ENCODE results near the gene TNKS1BP1. TPM values are rescaled to one million over a fixed set of nuclear protein-coding genes. Genes with fewer than 3 reads are reported as not detected.

TNKS1BP1 gene
- total RNA-seq, 1 donor from 2014 or later: 122 TPM

- Mint-ChIP-seq H3K4me3 (peak overlapping the region; percentile 81), H3K36me3 (peaks cover 37% of the 10 kb centered on the region), H3K27me3 (no peaks in the 10 kb centered on the region), H3K9me3 (no peaks in the 10 kb centered on the region), H3K4me1 (ENCODE audit: unreplicated experiment) (peaks cover 41% of the 10 kb centered on the region), H3K27ac (peak overlapping the region; percentile 71)
- no peak for TF ChIP-seq CTCF (conservative IDR thresholded peaks at IDR 0.05)
- no peak for DNase-seq (ENCODE audit: extremely low spot score, unreplicated experiment)
Measured at GRCh38 chr11:57310630-57311086, 14.1 kb downstream of the TNKS1BP1 start.

DNA sequence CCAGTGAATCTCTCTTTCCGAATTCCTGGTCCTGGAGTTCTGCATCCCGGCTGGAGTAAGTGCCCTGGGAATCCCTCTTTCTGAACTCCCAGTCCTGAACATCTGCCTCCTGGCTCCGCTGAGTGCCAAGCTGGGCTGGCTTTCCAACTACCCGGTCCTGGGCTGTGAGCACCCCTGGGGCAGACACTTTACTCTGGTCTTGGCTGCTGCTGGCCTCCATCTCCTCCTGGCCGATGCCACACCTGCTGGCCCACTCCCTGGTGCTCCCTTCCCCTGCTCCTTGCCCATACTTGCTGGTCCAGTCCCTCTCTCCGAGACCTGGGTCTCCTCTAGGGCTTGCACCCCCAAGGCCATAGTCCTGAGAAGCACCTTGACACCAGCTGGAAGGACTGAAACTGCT, 14.7 kb downstream of the TNKS1BP1 start:
- no peaks in the 10 kb centered on the region for H3K9me3 Mint-ChIP-seq
- no peak for DNase-seq (ENCODE audit: extremely low spot score, unreplicated experiment)
- no peaks in the 10 kb centered on the region for H3K27me3 Mint-ChIP-seq
- no peak for TF ChIP-seq CTCF (conservative IDR thresholded peaks at IDR 0.05)
- no peak overlapping the region for H3K4me3 Mint-ChIP-seq
- peak overlapping the region; percentile 56 for H3K27ac Mint-ChIP-seq
- H3K4me1 Mint-ChIP-seq (ENCODE audit: unreplicated experiment): peaks cover 41% of the 10 kb centered on the region
- H3K36me3 Mint-ChIP-seq: peaks cover 37% of the 10 kb centered on the region

- no peak for TF ChIP-seq CTCF (conservative IDR thresholded peaks at IDR 0.05)
- Mint-ChIP-seq H3K4me3 (peak overlapping the region; percentile 10), H3K27ac (peak overlapping the region; percentile 64), H3K36me3 (peaks cover 37% of the 10 kb centered on the region), H3K4me1 (ENCODE audit: unreplicated experiment) (peaks cover 47% of the 10 kb centered on the region), H3K27me3 (no peaks in the 10 kb centered on the region), H3K9me3 (no peaks in the 10 kb centered on the region)
- no peak for DNase-seq (ENCODE audit: extremely low spot score, unreplicated experiment)
Measured at GRCh38 chr11:57309106-57310059, 15.4 kb downstream of the TNKS1BP1 start.

DNA sequence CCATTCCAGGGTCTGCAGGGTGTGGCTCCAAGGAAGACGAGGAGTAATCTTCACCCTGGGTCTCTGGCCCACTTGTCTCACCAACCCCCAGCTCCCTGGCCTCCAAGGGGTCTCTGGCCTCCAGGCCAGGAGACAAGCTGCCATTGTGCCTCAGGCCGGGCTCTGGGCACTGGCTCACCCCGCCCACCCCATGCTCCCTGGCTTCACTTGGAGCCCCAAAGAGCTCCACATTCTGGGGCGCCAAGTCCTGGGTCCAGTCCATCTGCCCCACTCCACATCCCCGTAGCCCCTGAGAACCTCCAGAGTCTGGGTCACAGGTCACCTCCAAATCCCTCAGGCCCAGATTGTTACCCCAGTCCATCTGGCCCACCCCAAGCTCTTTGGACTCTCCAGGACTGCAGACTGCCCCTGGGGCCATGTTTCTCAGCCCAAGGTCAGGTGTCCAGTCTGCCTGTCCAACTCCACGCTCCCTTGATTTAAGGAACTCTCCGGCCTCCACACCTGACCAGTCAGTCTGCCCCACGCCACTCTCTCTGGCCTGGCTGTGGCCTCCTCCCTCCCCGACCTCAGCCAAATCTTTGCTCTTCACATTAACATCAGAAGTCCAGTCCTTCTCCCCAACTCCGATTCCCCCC, 16.2 kb downstream of the TNKS1BP1 start:
- peak overlapping the region; percentile 10 for H3K4me3 Mint-ChIP-seq
- DNase-seq (ENCODE audit: extremely low spot score, unreplicated experiment): no peak
- TF ChIP-seq CTCF (conservative IDR thresholded peaks at IDR 0.05): no peak
- H3K36me3 Mint-ChIP-seq: peaks cover 41% of the 10 kb centered on the region
- H3K9me3 Mint-ChIP-seq: no peaks in the 10 kb centered on the region
- no peaks in the 10 kb centered on the region for H3K27me3 Mint-ChIP-seq
- peaks cover 55% of the 10 kb centered on the region for H3K4me1 Mint-ChIP-seq (ENCODE audit: unreplicated experiment)
- peak overlapping the region; percentile 64 for H3K27ac Mint-ChIP-seq

GRCh38 chr11:57307666-57308270, 17.0 kb downstream of the TNKS1BP1 start:
- no peaks in the 10 kb centered on the region for H3K27me3 Mint-ChIP-seq
- no peak for TF ChIP-seq CTCF (conservative IDR thresholded peaks at IDR 0.05)
- peaks cover 59% of the 10 kb centered on the region for H3K4me1 Mint-ChIP-seq (ENCODE audit: unreplicated experiment)
- H3K9me3 Mint-ChIP-seq: no peaks in the 10 kb centered on the region
- peak overlapping the region; percentile 41 for H3K27ac Mint-ChIP-seq
- peaks cover 48% of the 10 kb centered on the region for H3K36me3 Mint-ChIP-seq
- H3K4me3 Mint-ChIP-seq: peak overlapping the region; percentile 14
- DNase-seq (ENCODE audit: extremely low spot score, unreplicated experiment): no peak

All from type B pancreatic cell (in vitro differentiated cells).